Colon (tissue), 2 donors: ENCODE measurements around the gene COX10.
A peak's percentile ranks its signal among the peaks of the same experiment; 100 is the strongest.
"Not testable (repeated sequence)": the region's sequence is repeated elsewhere in the genome, so short reads cannot be mapped to it uniquely, and the experiment has no call there.

Source experiments
- FAIRE-seq: peaks from 2 replicates; lab custom pipeline; 2012; peaks lifted over from hg19 to GRCh38; lab: Jason Lieb, UNC
- donor health status: control.
- donor health status: control.

The COX10 gene

GRCh38 chr17:14123619-14124278, 54.4 kb downstream of the COX10 start:
- FAIRE-seq, result no peak

- no peak for FAIRE-seq
These were observed 55.5 kb downstream of the COX10 start for GRCh38 chr17:14124854-14125253.

- FAIRE-seq, result no peak
These were observed 56.3 kb downstream of the COX10 start for GRCh38 chr17:14125518-14126137.

- peak; percentile 93 for FAIRE-seq
These were observed 63.8 kb downstream of the COX10 start for GRCh38 chr17:14133104-14133503.

GRCh38 chr17:14134456-14134855, 65.2 kb downstream of the COX10 start:
- no peak for FAIRE-seq

GRCh38 chr17:14135906-14136590, 66.7 kb downstream of the COX10 start:
- no peak for FAIRE-seq

GRCh38 chr17:14138649-14139048, 69.3 kb downstream of the COX10 start:
- FAIRE-seq, result no peak

- no peak for FAIRE-seq
These were observed 74.4 kb downstream of the COX10 start for GRCh38 chr17:14143688-14144087.

- no peak for FAIRE-seq
These were observed 75.2 kb downstream of the COX10 start for GRCh38 chr17:14144508-14144907.

- no peak for FAIRE-seq
These were observed 80.4 kb downstream of the COX10 start for GRCh38 chr17:14149751-14150150.

GRCh38 chr17:14150619-14151018, 81.3 kb downstream of the COX10 start:
- FAIRE-seq, result no peak

- FAIRE-seq, result no peak
These were observed 83.4 kb downstream of the COX10 start for GRCh38 chr17:14152721-14153120.

GRCh38 chr17:14153374-14153773, 84.1 kb downstream of the COX10 start:
- FAIRE-seq, result no peak

- FAIRE-seq, result no peak
These were observed 87.4 kb downstream of the COX10 start for GRCh38 chr17:14156689-14157088.

- no peak for FAIRE-seq
These were observed 88.5 kb downstream of the COX10 start for GRCh38 chr17:14157822-14158221.

GRCh38 chr17:14158707-14159106, 89.4 kb downstream of the COX10 start:
- FAIRE-seq, result no peak

GRCh38 chr17:14161419-14161818, 92.1 kb downstream of the COX10 start:
- FAIRE-seq, result no peak

GRCh38 chr17:14165616-14166015, 96.3 kb downstream of the COX10 start:
- FAIRE-seq, result no peak

- not testable (repeated sequence) for FAIRE-seq
These were observed 98.5 kb downstream of the COX10 start for GRCh38 chr17:14167831-14168230.

- FAIRE-seq, result no peak
These were observed 99.3 kb downstream of the COX10 start for GRCh38 chr17:14168582-14168981.

GRCh38 chr17:14169287-14169686, 100.0 kb downstream of the COX10 start:
- FAIRE-seq, result no peak

GRCh38 chr17:14169901-14170300, 100.6 kb downstream of the COX10 start:
- FAIRE-seq, result no peak

GRCh38 chr17:14176989-14177388, 107.7 kb downstream of the COX10 start:
- not testable (repeated sequence) for FAIRE-seq
